HEK293T (cell line): ENCODE measurements around the gene MYBPC3.

Source experiments
- BHLHE40 ChIP-seq: fragments of 450-650 bp; IDR thresholded peaks from 2 replicates; pipeline ENCODE4 v1.6.1; 2016; ENCODE audit warnings: mild to moderate bottlenecking, moderate library complexity, borderline replicate concordance
- ELF4 ChIP-seq: fragments of 450-650 bp; IDR thresholded peaks from 2 replicates; pipeline ENCODE4 v1.6.1; 2017; ENCODE audit warnings: antibody characterized with exemption
- FOXA1 ChIP-seq: fragments of 450-650 bp; IDR thresholded peaks from 2 replicates; pipeline ENCODE4 v1.6.1; 2016; ENCODE audit warnings: mild to moderate bottlenecking
- FOXM1 ChIP-seq: fragments of 450-650 bp; IDR thresholded peaks from 2 replicates; pipeline ENCODE4 v1.6.1; 2017; ENCODE audit warnings: mild to moderate bottlenecking, borderline replicate concordance
- L3MBTL2 ChIP-seq: fragments of 450-650 bp; conservative IDR thresholded peaks from 2 replicates; pipeline ENCODE4 v1.6.1; 2016; ENCODE audit warnings: mild to moderate bottlenecking
- SUZ12 ChIP-seq: fragments of 450-650 bp; IDR thresholded peaks from 2 replicates; pipeline ENCODE4 v1.6.1; 2016; ENCODE audit warnings: mild to moderate bottlenecking
- TARDBP ChIP-seq: fragments of 450-650 bp; IDR thresholded peaks from 2 replicates; pipeline ENCODE4 v1.6.1; 2016

GRCh38 chr11:47348131-47348802, 4.2 kb downstream of the MYBPC3 start:
- TF ChIP-seq ELF4 (no peak), FOXA1 (no peak), TARDBP (no peak), BHLHE40 (no peak), SUZ12 (no peak), L3MBTL2 (no peak), FOXM1 (no peak)
